ENCODE data around the gene COX6A2.
A peak's percentile ranks its signal among the peaks of the same experiment; 100 is the strongest.

Gene COX6A2

GRCh38 chr16:31407406-31407805 lies 20.8 kb downstream of the COX6A2 start:
- DNase-seq: no peak

GRCh38 chr16:31404353-31405064 lies 23.7 kb downstream of the COX6A2 start:
- no peak for DNase-seq

GRCh38 chr16:31403590-31404352 lies 24.4 kb downstream of the COX6A2 start:
- DNase-seq: no peak

- DNase-seq: no peak
These were observed 25.5 kb downstream of the COX6A2 start for GRCh38 chr16:31402687-31403086.

GRCh38 chr16:31401436-31401835 lies 26.7 kb downstream of the COX6A2 start:
- no peak for DNase-seq

- DNase-seq: no peak
These were observed 28.0 kb downstream of the COX6A2 start for GRCh38 chr16:31400191-31400590.

GRCh38 chr16:31397701-31398100 lies 30.5 kb downstream of the COX6A2 start:
- DNase-seq: no peak

GRCh38 chr16:31397096-31397660 lies 31.0 kb downstream of the COX6A2 start:
- no peak for DNase-seq

GRCh38 chr16:31395647-31396046 lies 32.5 kb downstream of the COX6A2 start:
- DNase-seq: no peak

- no peak for DNase-seq
These were observed 35.1 kb downstream of the COX6A2 start, which contains the start of gene ITGAD for GRCh38 chr16:31393056-31393455. TSS of gene ITGAD (plus strand) at chr16:31393335. CDS start at chr16:31393361, 26 bp downstream.

GRCh38 chr16:31390504-31391041 lies 37.6 kb downstream of the COX6A2 start:
- no peak for DNase-seq

GRCh38 chr16:31388535-31388934 lies 39.6 kb downstream of the COX6A2 start:
- DNase-seq: no peak

- DNase-seq: peak; percentile 15
These were observed 41.8 kb downstream of the COX6A2 start for GRCh38 chr16:31386157-31386984.

- DNase-seq: no peak
These were observed 42.5 kb downstream of the COX6A2 start for GRCh38 chr16:31385680-31386079.

GRCh38 chr16:31382485-31383161 lies 45.5 kb downstream of the COX6A2 start:
- peak; percentile 62 for DNase-seq

- no peak for DNase-seq
These were observed 48.0 kb downstream of the COX6A2 start for GRCh38 chr16:31380201-31380600.

Measured in activated naive CD4-positive, alpha-beta T cell treated with Interleukin-2 at 50 U/mL for 16 hours (primary cell).